Gastrocnemius medialis (tissue), 4 donors: ENCODE data around the gene CIDEA.

ENCODE experiments used
- POLR2A ChIP-seq, 2 donors: fragments of 450-650 bp; IDR thresholded peaks; one replicate each; pipeline ENCODE4 v1.6.1; 2017; ENCODE audit warnings: antibody characterized with exemption in 2 of 2, mild to moderate bottlenecking in 2 of 2, moderate library complexity in 2 of 2
- TF ChIP-seq, protein P1 (sequence below), 5 experiments: fragments of 450-650 bp in 3 of 5; fragments of 200-600 bp in 2 of 5; sonication (generic) in 2 of 5; IDR thresholded peaks in 4 of 5; conservative IDR thresholded peaks in 1 of 5; 1 replicate in 4 of 5; 2 replicates in 1 of 5; pipeline ENCODE4 v1.5.1; 2016 to 2019; ENCODE audit warnings: antibody characterized with exemption in 5 of 5, mild to moderate bottlenecking in 3 of 5, moderate library complexity in 3 of 5

DNA sequence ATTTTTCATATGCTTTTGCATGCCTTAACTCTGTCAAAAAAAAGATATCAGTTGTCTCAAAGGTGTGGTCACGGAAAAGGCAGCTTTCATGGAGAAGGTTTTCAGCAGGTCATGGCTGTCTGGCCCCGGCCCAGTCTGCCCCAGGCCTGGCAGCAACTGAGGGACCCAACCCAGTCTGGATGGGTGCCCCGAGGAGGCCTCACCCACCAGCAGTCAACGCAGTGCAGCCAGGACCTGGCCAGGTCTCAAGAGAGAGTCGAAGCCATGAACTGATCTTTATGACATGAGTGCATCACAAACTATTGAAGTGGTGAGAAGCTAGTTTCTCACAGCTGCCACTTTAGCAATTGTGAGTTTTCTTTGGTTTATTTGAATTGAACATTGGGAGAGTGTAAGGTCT, 61.8 kb downstream of the CIDEA start:
- TF ChIP-seq POLR2A (IDR thresholded peaks at IDR 0.05): no peak
- TF ChIP-seq, protein P1, sequence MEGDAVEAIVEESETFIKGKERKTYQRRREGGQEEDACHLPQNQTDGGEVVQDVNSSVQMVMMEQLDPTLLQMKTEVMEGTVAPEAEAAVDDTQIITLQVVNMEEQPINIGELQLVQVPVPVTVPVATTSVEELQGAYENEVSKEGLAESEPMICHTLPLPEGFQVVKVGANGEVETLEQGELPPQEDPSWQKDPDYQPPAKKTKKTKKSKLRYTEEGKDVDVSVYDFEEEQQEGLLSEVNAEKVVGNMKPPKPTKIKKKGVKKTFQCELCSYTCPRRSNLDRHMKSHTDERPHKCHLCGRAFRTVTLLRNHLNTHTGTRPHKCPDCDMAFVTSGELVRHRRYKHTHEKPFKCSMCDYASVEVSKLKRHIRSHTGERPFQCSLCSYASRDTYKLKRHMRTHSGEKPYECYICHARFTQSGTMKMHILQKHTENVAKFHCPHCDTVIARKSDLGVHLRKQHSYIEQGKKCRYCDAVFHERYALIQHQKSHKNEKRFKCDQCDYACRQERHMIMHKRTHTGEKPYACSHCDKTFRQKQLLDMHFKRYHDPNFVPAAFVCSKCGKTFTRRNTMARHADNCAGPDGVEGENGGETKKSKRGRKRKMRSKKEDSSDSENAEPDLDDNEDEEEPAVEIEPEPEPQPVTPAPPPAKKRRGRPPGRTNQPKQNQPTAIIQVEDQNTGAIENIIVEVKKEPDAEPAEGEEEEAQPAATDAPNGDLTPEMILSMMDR (IDR thresholded peaks at IDR 0.05 in 4 of 5, conservative IDR thresholded peaks at IDR 0.05 in 1 of 5): no peak
